GM23338 (cell line): ENCODE measurements around the gene TAS2R30. TPM values are rescaled to one million over a fixed set of nuclear protein-coding genes. Genes with fewer than 3 reads are reported as not detected.

Experiments
- ATAC-seq: fragments of 200-7000 bp; cut with Tn5 transposase; 3 replicates; pipeline ENCODE4 v1.9.1; 2020
- DNase-seq: peaks from one replicate; pipeline ENCODE4 v3.0.0-alpha.2; 2015; ENCODE audit warnings: low spot score
- H2AFZ ChIP-seq: fragments of 200-600 bp; sonication (generic); 2 replicates; pipeline ENCODE4 v1.8.0; 2016; ENCODE audit warnings: antibody characterized with exemption, mild to moderate bottlenecking, moderate library complexity
- H3F3A ChIP-seq: fragments of 200-600 bp; sonication (generic); replicated peaks from 2 replicates; pipeline ENCODE4 v1.8.0; 2017; ENCODE audit warnings: antibody characterized with exemption, mixed run types, low read depth
- H3K27ac ChIP-seq: fragments of 200-600 bp; sonication (generic); 2 replicates; pipeline ENCODE4 v1.6.1; 2016; ENCODE audit warnings: low read depth
- H3K27me3 ChIP-seq: fragments of 200-600 bp; sonication (generic); 2 replicates; pipeline ENCODE4 v1.8.0; 2016; ENCODE audit warnings: mild to moderate bottlenecking, mixed run types, moderate library complexity; ENCODE audit not compliant: insufficient read depth
- H3K36me3 ChIP-seq: fragments of 200-600 bp; sonication (generic); 2 replicates; pipeline ENCODE4 v1.8.0; 2016; ENCODE audit warnings: mild to moderate bottlenecking; ENCODE audit not compliant: insufficient read depth
- H3K4me1 ChIP-seq: fragments of 200-600 bp; sonication (generic); 2 replicates; pipeline ENCODE4 v1.8.0; 2016; ENCODE audit warnings: mild to moderate bottlenecking, moderate library complexity; ENCODE audit not compliant: insufficient read depth
- H3K4me2 ChIP-seq: fragments of 200-600 bp; sonication (generic); 2 replicates; pipeline ENCODE4 v1.7.1; 2017; ENCODE audit warnings: mixed run types
- H3K4me3 ChIP-seq: fragments of 200-600 bp; sonication (generic); 2 replicates; pipeline ENCODE4 v1.6.1; 2016; ENCODE audit warnings: mixed run types
- H3K79me2 ChIP-seq: fragments of 200-600 bp; sonication (generic); replicated peaks from 2 replicates; pipeline ENCODE4 v1.8.0; 2017; ENCODE audit warnings: mild to moderate bottlenecking; ENCODE audit not compliant: insufficient read depth
- H3K9me2 ChIP-seq: fragments of 200-600 bp; sonication (generic); 2 replicates; pipeline ENCODE4 v1.8.0; 2017; ENCODE audit not compliant: insufficient read depth
- H4K20me1 ChIP-seq: fragments of 200-600 bp; sonication (generic); replicated peaks from 2 replicates; pipeline ENCODE4 v1.8.0; 2017; ENCODE audit warnings: mild to moderate bottlenecking; ENCODE audit not compliant: insufficient read depth
- H3K27ac Mint-ChIP-seq: 2 replicates; pipeline ENCODE4 v1.8.0; 2020; ENCODE audit warnings: inconsistent platforms, mild to moderate bottlenecking, moderate library complexity, mixed read lengths
- H3K27me3 Mint-ChIP-seq: 3 replicates; pipeline ENCODE4 v1.8.0; 2022; ENCODE audit warnings: low read depth, mild to moderate bottlenecking, moderate library complexity, mixed read lengths, inconsistent platforms; ENCODE audit not compliant: insufficient read depth, poor library complexity
- H3K36me3 Mint-ChIP-seq: 3 replicates; pipeline ENCODE4 v1.8.0; 2021; ENCODE audit warnings: low read depth, mild to moderate bottlenecking, inconsistent platforms, moderate library complexity, mixed read lengths
- H3K4me1 Mint-ChIP-seq: 3 replicates; pipeline ENCODE4 v1.8.0; 2020; ENCODE audit warnings: mild to moderate bottlenecking, inconsistent platforms, mixed read lengths
- H3K4me3 Mint-ChIP-seq: 3 replicates; pipeline ENCODE4 v1.8.0; 2021; ENCODE audit warnings: moderate library complexity, mild to moderate bottlenecking, inconsistent platforms, mixed read lengths
- H3K9me3 Mint-ChIP-seq: 3 replicates; pipeline ENCODE4 v1.8.0; 2020; ENCODE audit warnings: moderate library complexity, mild to moderate bottlenecking, inconsistent platforms, mixed read lengths
- CREB1 ChIP-seq: fragments of 250-450 bp; sonication (Bioruptor Pico); IDR thresholded peaks from 2 replicates; pipeline ENCODE4 v1.5.0; 2020; ENCODE audit warnings: low read depth, mild to moderate bottlenecking, moderate library complexity
- EZH2 ChIP-seq: fragments of 200-600 bp; sonication (generic); IDR thresholded peaks from one replicate; pipeline ENCODE4 v1.8.0; 2017; ENCODE audit warnings: antibody characterized with exemption, mild to moderate bottlenecking, low read depth; ENCODE audit not compliant: unreplicated experiment
- EZH2phosphoT487 ChIP-seq: fragments of 200-600 bp; sonication (generic); IDR thresholded peaks from one replicate; pipeline ENCODE4 v1.8.1; 2018; ENCODE audit warnings: antibody characterized with exemption; ENCODE audit not compliant: unreplicated experiment
- JUNB ChIP-seq: IDR thresholded peaks from one replicate; pipeline ENCODE4 v1.6.1; 2016; ENCODE audit warnings: antibody characterized with exemption; ENCODE audit not compliant: unreplicated experiment
- NANOG ChIP-seq: IDR thresholded peaks from 2 replicates; pipeline ENCODE4 v1.6.1; 2016; ENCODE audit warnings: antibody characterized with exemption, borderline replicate concordance
- POLR2AphosphoS5 ChIP-seq: IDR thresholded peaks from 2 replicates; pipeline ENCODE4 v1.6.1; 2016; ENCODE audit warnings: antibody characterized with exemption, low read depth
- REST ChIP-seq: IDR thresholded peaks from one replicate; pipeline ENCODE4 v1.6.1; 2018; ENCODE audit warnings: antibody characterized with exemption; ENCODE audit not compliant: unreplicated experiment
- STAT1 ChIP-seq: IDR thresholded peaks from one replicate; pipeline ENCODE4 v1.6.1; 2016; ENCODE audit warnings: antibody characterized with exemption; ENCODE audit not compliant: unreplicated experiment
- ZNF114 ChIP-seq: fragments of 250-450 bp; sonication (Bioruptor Pico); IDR thresholded peaks from 2 replicates; pipeline ENCODE4 v1.5.0; 2020; ENCODE audit warnings: mild to moderate bottlenecking, moderate library complexity
- ZNF331 ChIP-seq: fragments of 250-450 bp; sonication (Bioruptor Pico); IDR thresholded peaks from 2 replicates; pipeline ENCODE4 v1.5.0; 2020; ENCODE audit warnings: low read depth, mild to moderate bottlenecking, moderate library complexity
- polyA plus RNA-seq: library from polyadenylated mRNA; unstranded; fragments of >200 nt; fragmentation: Nextera tagmentation; extraction: Ambion mirVana; gene quantifications from 2 replicates; pipeline ENCODE4 v1.2.1, GENCODE V29; 2016
- total RNA-seq: library from RNA; depleted of rRNA; stranded (reverse); fragments of >200 nt; shearing (Covaris generic); gene quantifications from 2 replicates; pipeline ENCODE4 v1.2.3, GENCODE V29; 2014
- TF ChIP-seq, protein P1 (sequence below): IDR thresholded peaks from 2 replicates; pipeline ENCODE4 v1.6.1; 2016; ENCODE audit warnings: antibody characterized with exemption
- TF ChIP-seq, protein P2 (sequence below), 2 experiments: fragments of 200-600 bp in 1 of 2; sonication (generic) in 1 of 2; conservative IDR thresholded peaks; 2 replicates each; pipeline versions ENCODE4 v1.5.1 to v1.6.1; 2016 to 2017; ENCODE audit warnings: antibody characterized with exemption in 2 of 2, low read depth in 2 of 2, mild to moderate bottlenecking in 2 of 2, moderate library complexity in 1 of 2
- TF ChIP-seq, protein P3 (sequence below): fragments of 250-450 bp; sonication (Bioruptor Pico); IDR thresholded peaks from 2 replicates; pipeline ENCODE4 v1.5.0; 2020; ENCODE audit warnings: mild to moderate bottlenecking, moderate library complexity

TAS2R30 gene
- total and polyA plus RNA-seq, 2 experiments from 2014 or later: 0.39 to 13.7 TPM

- Histone ChIP-seq H3K36me3 (no peaks in the 10 kb centered on the region), H2AFZ (no peak overlapping the region), H3K4me3 (no peak overlapping the region), H3K4me2 (no peak overlapping the region), H3K4me1 (no peaks in the 10 kb centered on the region), H4K20me1 (no peaks in the 10 kb centered on the region; the same call in 1 of the 2 replicates), H3K9me2 (no peaks in the 10 kb centered on the region), H3K27me3 (no peaks in the 10 kb centered on the region), H3K27ac (no peak overlapping the region), H3K79me2 (peaks cover 72% of the 10 kb centered on the region), H3F3A (no peaks in the 10 kb centered on the region)
- Mint-ChIP-seq H3K27ac (no peak overlapping the region), H3K9me3 (peaks cover 24% of the 10 kb centered on the region), H3K36me3 (peaks cover 49% of the 10 kb centered on the region), H3K4me3 (no peak overlapping the region), H3K27me3 (peaks cover 8% of the 10 kb centered on the region), H3K4me1 (peaks cover under 1% of the 10 kb centered on the region; the same call in 2 of the 3 replicates)
- no peak for DNase-seq
- TF ChIP-seq EZH2 (no peak), JUNB (no peak), EZH2phosphoT487 (no peak), ZNF114 (no peak), REST (no peak), CREB1 (CRISPR knock-in tag) (no peak), STAT1 (no peak), NANOG (no peak), ZNF331 (CRISPR knock-in tag) (no peak), POLR2AphosphoS5 (no peak)
- TF ChIP-seq, protein P1, sequence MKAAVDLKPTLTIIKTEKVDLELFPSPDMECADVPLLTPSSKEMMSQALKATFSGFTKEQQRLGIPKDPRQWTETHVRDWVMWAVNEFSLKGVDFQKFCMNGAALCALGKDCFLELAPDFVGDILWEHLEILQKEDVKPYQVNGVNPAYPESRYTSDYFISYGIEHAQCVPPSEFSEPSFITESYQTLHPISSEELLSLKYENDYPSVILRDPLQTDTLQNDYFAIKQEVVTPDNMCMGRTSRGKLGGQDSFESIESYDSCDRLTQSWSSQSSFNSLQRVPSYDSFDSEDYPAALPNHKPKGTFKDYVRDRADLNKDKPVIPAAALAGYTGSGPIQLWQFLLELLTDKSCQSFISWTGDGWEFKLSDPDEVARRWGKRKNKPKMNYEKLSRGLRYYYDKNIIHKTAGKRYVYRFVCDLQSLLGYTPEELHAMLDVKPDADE: no peak
- TF ChIP-seq, protein P2, sequence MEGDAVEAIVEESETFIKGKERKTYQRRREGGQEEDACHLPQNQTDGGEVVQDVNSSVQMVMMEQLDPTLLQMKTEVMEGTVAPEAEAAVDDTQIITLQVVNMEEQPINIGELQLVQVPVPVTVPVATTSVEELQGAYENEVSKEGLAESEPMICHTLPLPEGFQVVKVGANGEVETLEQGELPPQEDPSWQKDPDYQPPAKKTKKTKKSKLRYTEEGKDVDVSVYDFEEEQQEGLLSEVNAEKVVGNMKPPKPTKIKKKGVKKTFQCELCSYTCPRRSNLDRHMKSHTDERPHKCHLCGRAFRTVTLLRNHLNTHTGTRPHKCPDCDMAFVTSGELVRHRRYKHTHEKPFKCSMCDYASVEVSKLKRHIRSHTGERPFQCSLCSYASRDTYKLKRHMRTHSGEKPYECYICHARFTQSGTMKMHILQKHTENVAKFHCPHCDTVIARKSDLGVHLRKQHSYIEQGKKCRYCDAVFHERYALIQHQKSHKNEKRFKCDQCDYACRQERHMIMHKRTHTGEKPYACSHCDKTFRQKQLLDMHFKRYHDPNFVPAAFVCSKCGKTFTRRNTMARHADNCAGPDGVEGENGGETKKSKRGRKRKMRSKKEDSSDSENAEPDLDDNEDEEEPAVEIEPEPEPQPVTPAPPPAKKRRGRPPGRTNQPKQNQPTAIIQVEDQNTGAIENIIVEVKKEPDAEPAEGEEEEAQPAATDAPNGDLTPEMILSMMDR (conservative IDR thresholded peaks at IDR 0.05; ENCODE audit: low read depth in 2 of 2): no peak
- TF ChIP-seq, protein P3, sequence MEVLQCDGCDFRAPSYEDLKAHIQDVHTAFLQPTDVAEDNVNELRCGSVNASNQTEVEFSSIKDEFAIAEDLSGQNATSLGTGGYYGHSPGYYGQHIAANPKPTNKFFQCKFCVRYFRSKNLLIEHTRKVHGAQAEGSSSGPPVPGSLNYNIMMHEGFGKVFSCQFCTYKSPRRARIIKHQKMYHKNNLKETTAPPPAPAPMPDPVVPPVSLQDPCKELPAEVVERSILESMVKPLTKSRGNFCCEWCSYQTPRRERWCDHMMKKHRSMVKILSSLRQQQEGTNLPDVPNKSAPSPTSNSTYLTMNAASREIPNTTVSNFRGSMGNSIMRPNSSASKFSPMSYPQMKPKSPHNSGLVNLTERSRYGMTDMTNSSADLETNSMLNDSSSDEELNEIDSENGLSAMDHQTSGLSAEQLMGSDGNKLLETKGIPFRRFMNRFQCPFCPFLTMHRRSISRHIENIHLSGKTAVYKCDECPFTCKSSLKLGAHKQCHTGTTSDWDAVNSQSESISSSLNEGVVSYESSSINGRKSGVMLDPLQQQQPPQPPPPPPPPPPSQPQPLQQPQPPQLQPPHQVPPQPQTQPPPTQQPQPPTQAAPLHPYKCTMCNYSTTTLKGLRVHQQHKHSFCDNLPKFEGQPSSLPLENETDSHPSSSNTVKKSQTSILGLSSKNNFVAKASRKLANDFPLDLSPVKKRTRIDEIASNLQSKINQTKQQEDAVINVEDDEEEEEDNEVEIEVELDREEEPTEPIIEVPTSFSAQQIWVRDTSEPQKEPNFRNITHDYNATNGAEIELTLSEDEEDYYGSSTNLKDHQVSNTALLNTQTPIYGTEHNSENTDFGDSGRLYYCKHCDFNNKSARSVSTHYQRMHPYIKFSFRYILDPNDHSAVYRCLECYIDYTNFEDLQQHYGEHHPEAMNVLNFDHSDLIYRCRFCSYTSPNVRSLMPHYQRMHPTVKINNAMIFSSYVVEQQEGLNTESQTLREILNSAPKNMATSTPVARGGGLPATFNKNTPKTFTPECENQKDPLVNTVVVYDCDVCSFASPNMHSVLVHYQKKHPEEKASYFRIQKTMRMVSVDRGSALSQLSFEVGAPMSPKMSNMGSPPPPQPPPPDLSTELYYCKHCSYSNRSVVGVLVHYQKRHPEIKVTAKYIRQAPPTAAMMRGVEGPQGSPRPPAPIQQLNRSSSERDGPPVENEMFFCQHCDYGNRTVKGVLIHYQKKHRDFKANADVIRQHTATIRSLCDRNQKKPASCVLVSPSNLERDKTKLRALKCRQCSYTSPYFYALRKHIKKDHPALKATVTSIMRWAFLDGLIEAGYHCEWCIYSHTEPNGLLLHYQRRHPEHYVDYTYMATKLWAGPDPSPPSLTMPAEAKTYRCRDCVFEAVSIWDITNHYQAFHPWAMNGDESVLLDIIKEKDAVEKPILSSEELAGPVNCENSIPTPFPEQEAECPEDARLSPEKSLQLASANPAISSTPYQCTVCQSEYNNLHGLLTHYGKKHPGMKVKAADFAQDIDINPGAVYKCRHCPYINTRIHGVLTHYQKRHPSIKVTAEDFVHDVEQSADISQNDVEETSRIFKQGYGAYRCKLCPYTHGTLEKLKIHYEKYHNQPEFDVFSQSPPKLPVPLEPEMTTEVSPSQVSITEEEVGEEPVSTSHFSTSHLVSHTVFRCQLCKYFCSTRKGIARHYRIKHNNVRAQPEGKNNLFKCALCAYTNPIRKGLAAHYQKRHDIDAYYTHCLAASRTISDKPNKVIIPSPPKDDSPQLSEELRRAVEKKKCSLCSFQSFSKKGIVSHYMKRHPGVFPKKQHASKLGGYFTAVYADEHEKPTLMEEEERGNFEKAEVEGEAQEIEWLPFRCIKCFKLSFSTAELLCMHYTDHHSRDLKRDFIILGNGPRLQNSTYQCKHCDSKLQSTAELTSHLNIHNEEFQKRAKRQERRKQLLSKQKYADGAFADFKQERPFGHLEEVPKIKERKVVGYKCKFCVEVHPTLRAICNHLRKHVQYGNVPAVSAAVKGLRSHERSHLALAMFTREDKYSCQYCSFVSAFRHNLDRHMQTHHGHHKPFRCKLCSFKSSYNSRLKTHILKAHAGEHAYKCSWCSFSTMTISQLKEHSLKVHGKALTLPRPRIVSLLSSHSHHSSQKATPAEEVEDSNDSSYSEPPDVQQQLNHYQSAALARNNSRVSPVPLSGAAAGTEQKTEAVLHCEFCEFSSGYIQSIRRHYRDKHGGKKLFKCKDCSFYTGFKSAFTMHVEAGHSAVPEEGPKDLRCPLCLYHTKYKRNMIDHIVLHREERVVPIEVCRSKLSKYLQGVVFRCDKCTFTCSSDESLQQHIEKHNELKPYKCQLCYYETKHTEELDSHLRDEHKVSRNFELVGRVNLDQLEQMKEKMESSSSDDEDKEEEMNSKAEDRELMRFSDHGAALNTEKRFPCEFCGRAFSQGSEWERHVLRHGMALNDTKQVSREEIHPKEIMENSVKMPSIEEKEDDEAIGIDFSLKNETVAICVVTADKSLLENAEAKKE (CRISPR knock-in tag): no peak
- no peak for ATAC-seq
These were observed 13.0 kb upstream of the TAS2R30 start for GRCh38 chr12:11147420-11147819.
